GM08714 (cell line): ENCODE results near the gene PTCH1.

ENCODE experiments used
- H3K4me3 ChIP-seq: fragments of 200-500 bp; sonication (Bioruptor generic); 2 replicates; pipeline ENCODE4 v1.5.1; 2014; ENCODE audit warnings: mild to moderate bottlenecking, low read length, inconsistent platforms
- ZNF274 ChIP-seq: IDR thresholded peaks from 2 replicates; pipeline ENCODE4 v1.6.1; 2012; ENCODE audit warnings: mild to moderate bottlenecking, low read depth, low read length

The PTCH1 gene

DNA sequence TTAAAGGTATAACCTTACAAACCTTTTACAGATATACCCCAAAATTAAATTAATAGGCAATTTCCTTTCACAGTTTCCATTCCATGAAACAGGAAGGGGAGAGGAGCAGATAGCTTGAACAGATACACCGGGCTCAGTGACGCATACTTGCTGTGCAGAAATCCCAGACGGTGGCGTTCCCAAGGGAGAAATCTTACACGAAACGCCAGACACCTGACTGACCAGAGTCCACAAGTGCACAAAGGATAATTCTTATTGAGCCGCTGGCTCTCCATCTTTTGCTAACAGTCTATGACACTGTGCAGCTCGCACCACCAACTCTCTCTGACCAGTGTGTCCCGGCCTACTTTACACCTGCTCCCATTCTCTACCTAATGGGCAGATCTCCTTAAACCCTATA lies 37.4 kb downstream of the PTCH1 start:
- TF ChIP-seq ZNF274 = no peak
- H3K4me3 ChIP-seq = no peak overlapping the region

DNA sequence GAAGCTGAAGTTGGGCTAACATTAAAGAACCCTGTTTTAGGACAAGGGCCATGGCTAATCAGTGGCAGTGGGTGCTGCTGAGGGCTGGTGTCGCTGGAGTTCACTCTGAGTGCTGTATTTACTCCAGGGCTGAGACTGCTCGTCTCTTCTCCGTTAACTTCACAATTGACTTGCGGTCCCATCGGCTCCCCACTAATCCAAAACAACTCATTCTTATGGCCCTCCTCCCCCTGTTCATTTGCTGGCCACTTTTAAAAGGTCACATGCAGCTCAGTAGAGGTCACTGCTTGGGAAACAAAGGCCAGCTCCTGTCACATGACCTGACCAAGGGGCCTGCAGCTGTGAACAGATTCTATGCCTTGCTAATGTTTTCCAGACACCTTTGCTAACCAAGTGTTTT lies 38.4 kb downstream of the PTCH1 start:
- TF ChIP-seq ZNF274 = no peak
- no peak overlapping the region for H3K4me3 ChIP-seq

DNA sequence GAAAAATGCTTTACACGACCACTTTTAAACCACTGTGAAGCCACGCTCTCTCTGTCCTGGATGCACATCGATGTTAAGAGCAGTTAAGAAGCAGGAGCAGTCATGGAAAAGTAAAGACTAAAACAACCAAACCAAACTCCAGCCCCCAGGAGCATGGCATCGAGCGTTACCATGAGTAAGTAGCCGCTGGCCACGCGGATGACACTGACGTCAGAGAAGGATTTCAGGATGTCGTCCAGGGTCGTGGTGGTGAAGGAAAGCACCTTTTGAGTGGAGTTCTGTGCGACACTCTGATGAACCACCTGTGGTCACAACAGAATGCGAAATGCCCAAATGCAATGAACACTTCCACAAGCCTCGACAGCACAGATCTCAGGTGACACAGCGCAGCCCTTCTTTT lies 38.9 kb downstream of the PTCH1 start:
- no peak for TF ChIP-seq ZNF274
- H3K4me3 ChIP-seq = no peak overlapping the region

DNA sequence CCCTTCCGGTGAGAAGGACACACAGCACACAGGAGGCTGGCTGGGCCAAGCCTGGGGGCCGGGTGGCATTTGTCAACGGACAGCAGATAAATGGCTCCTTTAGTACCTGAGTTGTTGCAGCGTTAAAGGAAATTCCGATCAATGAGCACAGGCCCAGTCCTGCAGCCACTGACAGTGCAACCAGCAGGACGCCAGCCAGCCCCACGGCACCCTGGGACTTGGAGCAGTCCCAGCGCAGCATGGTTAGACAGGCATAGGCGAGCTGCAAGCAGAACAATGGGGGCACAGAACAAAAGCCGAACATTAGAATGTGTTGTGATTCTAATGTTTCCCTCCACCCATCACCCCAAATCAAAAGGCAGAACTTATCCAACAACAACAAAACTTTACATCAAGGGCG lies 39.3 kb downstream of the PTCH1 start:
- TF ChIP-seq ZNF274 = no peak

DNA sequence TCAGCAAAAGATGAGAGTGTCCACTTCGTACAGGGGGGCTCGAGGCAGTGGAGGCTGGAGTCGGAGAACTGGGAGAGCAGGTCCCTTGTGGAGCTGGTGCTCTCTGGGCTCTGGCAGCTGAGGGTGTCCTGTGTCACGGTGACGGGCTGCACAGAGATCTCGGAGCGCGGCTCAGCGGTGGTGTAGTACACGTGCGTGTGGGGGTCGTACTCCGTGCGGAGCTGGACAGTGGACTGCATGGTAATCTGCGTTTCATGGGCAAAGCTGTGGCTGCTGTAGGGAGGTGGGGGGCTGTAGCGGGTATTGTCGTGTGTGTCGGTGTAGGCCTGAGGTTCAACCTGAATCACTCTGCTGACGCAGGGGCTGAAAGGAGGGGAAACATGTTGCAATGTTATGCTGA lies 48.0 kb downstream of the PTCH1 start:
- TF ChIP-seq ZNF274 = no peak
- no peak overlapping the region for H3K4me3 ChIP-seq

More for the DNA sequence above, 39.3 kb downstream of the PTCH1 start:
- no peak overlapping the region for H3K4me3 ChIP-seq

DNA sequence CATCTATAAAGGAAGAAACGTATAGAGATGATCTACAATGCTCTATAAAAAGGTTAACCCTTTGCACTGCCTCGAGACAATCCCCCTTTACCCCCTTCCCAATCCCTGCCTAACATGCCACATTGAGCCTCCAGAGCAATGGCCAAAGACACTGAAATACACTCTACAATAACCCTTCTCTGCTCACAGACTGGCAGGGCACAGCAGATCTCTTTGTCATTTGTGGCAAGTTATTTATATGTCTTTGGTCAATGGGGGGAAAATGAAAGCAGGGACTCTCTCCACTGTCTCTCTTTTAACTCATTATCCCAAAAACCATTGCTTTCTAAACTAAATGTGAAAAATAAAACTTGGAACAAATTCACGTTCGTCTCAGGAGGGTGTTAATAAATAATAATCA lies 51.7 kb downstream of the PTCH1 start:
- H3K4me3 ChIP-seq = no peak overlapping the region
- no peak for TF ChIP-seq ZNF274

DNA sequence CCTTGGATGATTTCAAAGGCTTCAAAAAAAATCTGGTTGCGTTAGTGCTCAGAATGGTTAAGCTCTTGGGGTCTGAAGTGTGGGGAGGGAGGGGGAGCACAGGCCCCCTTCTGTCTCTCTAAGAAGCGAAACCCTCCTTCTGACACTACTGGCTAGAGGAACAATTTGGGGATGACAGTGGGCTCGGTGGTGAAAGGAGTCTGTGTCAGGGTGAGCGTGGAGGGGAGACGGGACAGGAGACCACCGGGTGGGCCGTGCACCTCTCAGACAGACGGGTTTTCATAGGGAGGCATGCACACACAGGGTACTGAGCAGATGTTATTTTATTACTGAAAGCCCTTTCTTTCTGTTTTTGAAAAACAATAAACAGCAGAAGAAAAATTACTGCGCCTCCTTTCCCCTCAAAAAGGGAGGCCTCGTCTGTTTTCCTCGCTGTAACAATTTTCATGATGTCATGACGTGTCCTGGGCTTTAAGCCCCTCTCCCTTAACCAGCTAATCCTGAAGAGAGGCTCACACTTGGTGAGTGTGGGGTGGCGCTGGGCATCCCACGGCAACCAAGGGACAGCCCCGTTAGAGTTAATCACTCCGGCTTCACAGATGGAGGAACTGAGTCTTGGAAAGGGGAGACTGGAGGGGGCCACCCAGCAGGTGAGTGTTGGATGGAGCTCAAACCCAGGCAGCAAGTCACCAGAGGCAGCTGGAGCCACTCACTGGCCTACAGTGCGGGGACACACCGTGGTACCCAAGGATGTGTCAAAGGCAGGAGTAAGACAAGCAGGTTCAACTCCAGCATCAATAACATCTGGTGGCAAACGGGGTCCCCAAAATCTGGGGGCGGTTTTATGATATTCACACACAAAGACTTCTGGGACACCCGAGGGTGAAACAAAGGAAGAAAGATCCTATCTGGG lies 53.4 kb downstream of the PTCH1 start:
- H3K4me3 ChIP-seq = peak overlapping the region; percentile 66; the same call in 1 of the 2 replicates

DNA sequence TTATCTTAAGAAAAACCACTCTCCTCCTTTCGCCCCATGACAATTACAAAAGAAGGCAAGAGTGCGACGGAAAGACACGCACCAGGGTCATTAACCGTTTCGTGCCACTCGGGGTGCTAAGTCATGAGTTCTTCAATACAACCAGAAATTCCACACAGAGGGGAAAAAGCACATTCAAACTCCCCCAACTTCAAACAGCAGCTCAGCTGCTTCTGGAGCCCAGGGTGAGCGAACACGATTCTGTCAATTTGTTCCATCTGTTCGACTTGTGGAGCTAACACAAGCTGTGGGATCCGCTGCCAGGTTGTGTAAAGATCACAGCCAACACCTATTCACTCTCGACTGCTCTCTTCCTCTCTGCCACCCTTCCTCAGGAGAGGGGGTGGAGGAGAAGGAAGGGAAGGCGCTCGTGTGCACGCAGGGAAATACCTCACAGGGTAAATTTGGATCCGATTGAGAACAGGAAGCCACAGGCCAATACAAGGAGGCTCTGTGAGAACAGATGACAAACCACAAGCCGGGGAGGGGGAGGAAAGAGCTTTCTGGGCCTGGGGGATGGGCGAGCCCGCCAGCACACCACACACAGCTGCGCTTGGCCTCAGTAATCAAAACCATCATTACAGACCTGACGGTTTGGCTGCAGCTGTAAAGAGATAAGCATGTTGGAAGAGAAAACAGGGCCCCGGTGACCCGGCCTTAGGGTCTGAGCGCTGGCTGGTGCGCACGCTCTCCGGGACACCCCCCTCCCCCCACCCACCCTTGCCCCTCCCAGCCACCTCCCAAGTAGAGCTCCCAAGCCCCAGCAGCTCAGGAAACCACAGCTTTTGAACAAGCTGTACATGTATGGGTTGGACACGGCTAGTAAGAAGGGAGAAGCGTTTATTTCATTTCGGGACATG lies 54.3 kb downstream of the PTCH1 start:
- no peak for TF ChIP-seq ZNF274
- peak overlapping the region; percentile 66; the same call in 1 of the 2 replicates for H3K4me3 ChIP-seq

More for the DNA sequence above, 53.4 kb downstream of the PTCH1 start:
- TF ChIP-seq ZNF274 = no peak

DNA sequence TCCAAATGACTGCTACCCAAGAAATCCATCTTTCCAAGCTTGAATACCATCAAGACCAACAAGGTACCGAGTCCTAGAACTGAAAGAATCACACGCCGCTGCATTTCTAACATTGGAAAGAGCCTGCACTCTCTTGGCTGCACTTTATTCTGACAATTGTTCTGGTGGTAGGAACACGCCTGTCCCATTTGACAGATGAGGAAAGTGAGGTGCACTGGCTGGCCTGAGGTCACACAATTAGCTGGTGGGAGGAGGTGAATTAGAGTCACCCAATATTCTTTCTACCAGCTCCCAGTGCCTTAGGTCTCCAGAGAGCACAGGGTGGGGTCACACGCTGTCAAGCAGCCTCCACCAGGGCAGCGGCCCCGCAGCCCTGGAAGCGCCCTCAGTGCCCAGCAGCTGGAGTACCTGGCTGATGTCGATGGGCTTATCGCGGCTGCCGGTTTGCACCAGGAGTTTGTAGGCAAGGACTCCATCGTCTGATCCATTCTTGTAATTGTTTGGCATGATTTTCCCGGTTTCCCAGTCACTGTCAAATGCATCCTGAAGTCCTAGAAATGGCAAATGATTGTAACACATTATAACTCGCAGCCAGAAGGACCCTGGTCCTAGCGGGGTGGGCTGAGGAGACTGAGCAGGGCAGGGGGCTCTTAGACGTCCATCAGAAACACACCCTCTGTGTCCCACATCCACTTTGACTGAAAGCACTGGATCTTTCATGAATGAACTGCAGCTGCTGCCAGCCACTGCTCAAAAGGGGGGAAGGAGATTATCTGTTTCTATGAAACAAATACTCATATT lies 55.1 kb downstream of the PTCH1 start:
- H3K4me3 ChIP-seq = peak overlapping the region; percentile 39; the same call in 1 of the 2 replicates
- no peak for TF ChIP-seq ZNF274

DNA sequence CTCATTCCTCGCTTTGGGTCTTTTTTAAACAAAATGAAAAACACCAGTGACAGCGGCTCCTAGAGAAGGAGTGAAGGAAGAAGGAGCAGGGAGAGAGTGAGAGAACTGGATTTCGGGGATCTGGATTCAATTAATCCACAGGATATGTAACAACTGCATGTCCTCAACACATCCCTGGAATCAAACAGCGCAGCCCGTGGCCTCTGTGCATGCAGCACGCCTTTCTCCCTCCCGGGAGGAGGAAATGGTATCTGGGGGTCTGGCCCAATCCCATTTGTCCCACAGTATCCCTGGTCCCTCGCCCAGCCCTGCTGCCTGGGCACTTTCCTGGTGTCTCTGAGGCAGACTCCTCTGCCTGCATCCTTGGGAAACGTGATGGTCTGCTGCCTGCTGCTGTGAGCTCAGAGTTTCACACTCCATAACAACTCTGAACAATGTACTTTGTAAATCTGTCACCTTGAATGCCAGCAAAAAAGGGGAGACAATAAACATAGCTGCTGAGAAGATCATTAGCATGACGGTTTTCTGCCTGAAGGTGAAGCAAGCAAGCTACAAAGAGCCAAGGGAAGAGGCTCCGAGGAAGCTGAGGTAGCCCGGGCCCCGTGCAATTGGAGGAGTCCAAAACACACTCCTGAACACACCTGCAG lies 56.1 kb downstream of the PTCH1 start:
- no peak overlapping the region for H3K4me3 ChIP-seq
- TF ChIP-seq ZNF274 = no peak

DNA sequence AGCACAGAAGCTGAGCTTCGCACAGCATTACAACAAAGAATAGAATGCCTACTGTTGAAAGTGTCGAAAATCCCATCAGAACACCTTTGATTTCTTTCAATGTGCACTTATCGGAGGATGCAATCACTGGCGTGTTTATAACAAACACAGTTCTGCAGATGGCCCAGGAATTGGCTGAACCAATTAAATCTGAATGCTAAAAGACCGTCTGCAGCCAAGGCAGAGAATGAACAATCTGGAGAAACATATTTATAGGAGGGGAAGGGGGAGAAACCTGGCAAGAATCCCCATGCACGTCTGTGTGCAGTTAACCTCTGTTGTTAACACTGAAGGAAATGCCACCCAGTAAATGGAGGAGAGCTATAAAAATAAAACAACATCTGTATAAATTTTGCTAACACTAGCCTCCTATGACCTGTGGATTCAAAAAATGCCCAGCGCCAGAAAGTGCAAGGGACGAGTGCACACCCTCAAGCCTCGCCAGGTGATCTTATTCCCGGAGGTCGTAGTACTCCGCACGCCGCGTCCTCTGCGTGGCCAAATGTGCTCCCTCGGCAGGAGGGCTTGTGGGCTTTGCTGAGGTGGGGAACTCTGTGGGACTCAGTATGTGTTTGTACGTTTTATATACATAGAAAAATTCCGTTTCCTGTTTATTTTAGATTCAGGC lies 56.8 kb downstream of the PTCH1 start:
- no peak for TF ChIP-seq ZNF274

DNA sequence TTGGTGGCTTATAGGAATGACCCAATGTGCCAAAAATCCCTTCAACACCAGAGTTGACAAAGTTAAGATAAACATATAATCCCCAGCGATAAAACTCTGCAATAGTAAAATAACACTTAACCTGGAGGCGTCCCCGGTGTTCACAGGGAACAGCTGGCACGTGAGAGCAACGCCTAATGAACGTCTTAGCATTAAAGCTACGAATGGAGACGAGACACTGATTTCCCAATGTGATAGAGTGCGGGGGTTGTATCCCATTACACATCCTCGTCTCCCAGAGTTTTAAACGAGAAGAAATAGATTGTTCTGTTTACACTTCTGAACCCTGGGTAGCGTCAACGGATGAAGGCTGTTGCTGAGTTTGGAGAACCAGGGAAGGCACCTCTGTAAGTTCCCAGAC lies 57.6 kb downstream of the PTCH1 start:
- no peak overlapping the region for H3K4me3 ChIP-seq

More for the DNA sequence above, 56.8 kb downstream of the PTCH1 start:
- H3K4me3 ChIP-seq = no peak overlapping the region

DNA sequence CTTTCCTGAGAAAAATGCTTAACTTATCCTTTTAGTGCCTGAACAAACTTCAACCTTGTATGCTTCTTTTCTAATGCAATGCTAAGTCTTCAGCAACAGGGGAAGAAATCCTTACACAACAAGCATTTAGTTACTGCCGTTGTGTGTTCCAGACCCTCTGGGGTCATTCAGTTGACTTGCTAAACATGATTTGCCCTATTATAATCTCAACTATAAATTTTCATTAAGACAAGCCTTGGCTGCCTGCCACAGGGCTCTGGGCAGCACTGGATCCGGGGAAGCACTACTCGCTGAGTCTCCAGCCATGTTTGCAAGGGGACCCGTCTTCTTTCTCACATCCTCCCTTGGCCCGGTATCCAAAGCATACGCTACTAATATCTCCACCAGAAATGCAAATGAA lies 58.1 kb downstream of the PTCH1 start:
- H3K4me3 ChIP-seq = no peak overlapping the region
- TF ChIP-seq ZNF274 = no peak

More for the DNA sequence above, 57.6 kb downstream of the PTCH1 start:
- no peak for TF ChIP-seq ZNF274
